ENCODE measurements around the gene CEBPG. TPM values are rescaled to one million over a fixed set of nuclear protein-coding genes. Genes with fewer than 3 reads are reported as not detected.
A peak's percentile ranks its signal among the peaks of the same experiment; 100 is the strongest.

The CEBPG gene
- total RNA-seq (61.1 and 66.7 TPM in 2 replicates), polyA plus RNA-seq (10.9 and 13.7 TPM in 2 replicates), polyA minus RNA-seq (ENCODE audit: low replicate concordance) (3.3 and 5.8 TPM in 2 replicates)
- polyA plus RNA-seq (2012) = 8.5 and 10.0 TPM in 2 replicates

DNA sequence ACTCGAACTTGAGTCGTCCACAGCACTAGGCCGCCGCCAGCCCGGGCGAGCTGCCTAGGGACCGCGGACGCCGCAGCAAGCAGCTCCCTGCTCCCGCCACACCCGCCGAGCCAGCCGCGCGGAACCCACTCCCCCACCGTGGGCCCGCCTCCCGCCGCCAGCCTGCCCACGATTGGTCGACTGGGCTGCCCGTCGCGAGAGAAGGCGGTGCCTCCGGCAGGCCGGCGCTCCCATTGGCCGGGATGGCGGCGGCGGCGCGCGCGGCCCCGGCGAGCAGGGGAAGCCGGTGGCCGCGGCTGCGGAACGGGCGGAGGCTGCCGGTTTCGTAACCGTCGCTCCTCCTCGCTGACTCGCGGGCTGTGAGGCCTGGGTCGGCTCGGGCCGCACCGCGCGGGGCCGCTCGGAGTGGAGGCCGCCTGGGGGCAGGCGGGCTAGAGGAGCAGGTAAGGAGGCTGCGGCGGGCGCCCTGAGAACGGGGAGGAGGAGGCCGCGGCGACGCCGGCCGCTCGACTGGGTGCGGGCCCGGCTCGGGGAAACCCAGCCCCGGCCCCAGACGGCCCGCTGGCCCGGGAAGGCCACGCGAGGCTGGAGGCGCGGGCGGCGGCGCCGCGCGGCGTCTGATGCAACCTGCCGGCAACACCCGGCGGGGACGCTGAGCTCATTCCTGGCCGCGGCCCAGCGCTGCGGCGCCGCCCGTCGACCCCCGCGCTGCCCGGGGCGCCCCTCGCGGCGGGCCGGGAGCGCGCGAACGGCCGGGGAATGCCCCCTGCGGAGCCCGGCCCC is at the start of gene CEBPG:
Gene CEBPG, plus strand, starts transcription at position 257 of the 783 bp plus-strand sequence. CDS start 5,531 bp downstream, outside the sequence.
- TF ChIP-seq, protein P1, sequence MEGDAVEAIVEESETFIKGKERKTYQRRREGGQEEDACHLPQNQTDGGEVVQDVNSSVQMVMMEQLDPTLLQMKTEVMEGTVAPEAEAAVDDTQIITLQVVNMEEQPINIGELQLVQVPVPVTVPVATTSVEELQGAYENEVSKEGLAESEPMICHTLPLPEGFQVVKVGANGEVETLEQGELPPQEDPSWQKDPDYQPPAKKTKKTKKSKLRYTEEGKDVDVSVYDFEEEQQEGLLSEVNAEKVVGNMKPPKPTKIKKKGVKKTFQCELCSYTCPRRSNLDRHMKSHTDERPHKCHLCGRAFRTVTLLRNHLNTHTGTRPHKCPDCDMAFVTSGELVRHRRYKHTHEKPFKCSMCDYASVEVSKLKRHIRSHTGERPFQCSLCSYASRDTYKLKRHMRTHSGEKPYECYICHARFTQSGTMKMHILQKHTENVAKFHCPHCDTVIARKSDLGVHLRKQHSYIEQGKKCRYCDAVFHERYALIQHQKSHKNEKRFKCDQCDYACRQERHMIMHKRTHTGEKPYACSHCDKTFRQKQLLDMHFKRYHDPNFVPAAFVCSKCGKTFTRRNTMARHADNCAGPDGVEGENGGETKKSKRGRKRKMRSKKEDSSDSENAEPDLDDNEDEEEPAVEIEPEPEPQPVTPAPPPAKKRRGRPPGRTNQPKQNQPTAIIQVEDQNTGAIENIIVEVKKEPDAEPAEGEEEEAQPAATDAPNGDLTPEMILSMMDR (conservative IDR thresholded peaks at IDR 0.05 in 1 of 2, IDR thresholded peaks at IDR 0.05 in 1 of 2; ENCODE audit: low read depth in 1 of 2, low read length in 2 of 2) = no peak
- TF ChIP-seq EZH2 (IDR thresholded peaks at IDR 0.05; ENCODE audit: low read length, missing control alignments) = no peak
- Histone ChIP-seq H3K4me1 (ENCODE audit: control insufficient read depth, extremely low read depth, insufficient read depth, low read length) (peaks cover 6% of the 10 kb centered on the region), H3K4me2 (ENCODE audit: extremely low read depth, insufficient read depth, low read length) (peak within 1 kb of the TSS; percentile 95), H3K9me3 (ENCODE audit: control insufficient read depth, insufficient read depth, low read depth, low read length) (no peaks in the 10 kb centered on the region), H3K79me2 (ENCODE audit: control insufficient read depth, insufficient read depth, low read length) (peaks cover 36% of the 10 kb centered on the region), H4K20me1 (ENCODE audit: control insufficient read depth, extremely low read depth, insufficient read depth, low read length) (peaks cover 2% of the 10 kb centered on the region), H3K36me3 (ENCODE audit: control insufficient read depth, insufficient read depth, low read length) (no peaks in the 10 kb centered on the region), H3K9ac (ENCODE audit: insufficient read depth, low read length) (peak within 1 kb of the TSS; percentile 100), H2AFZ (ENCODE audit: low read length) (peak within 1 kb of the TSS; percentile 54), H3K27me3 (ENCODE audit: control insufficient read depth, insufficient read depth, low read length) (no peaks in the 10 kb centered on the region), H3K27ac (ENCODE audit: insufficient read depth, low read length) (peak within 1 kb of the TSS; percentile 90), H3K4me3 (replicated peaks in 1 of 4; ENCODE audit: control extremely low read depth in 1 of 4, insufficient read depth in 1 of 4, low read depth in 3 of 4, low read length in 4 of 4) (peak within 1 kb of the TSS; percentile 61 to 89 (median 73))
- DNase-seq (ENCODE audit: low read depth in 2 of 2) = peak; percentile 88 to 91

DNA sequence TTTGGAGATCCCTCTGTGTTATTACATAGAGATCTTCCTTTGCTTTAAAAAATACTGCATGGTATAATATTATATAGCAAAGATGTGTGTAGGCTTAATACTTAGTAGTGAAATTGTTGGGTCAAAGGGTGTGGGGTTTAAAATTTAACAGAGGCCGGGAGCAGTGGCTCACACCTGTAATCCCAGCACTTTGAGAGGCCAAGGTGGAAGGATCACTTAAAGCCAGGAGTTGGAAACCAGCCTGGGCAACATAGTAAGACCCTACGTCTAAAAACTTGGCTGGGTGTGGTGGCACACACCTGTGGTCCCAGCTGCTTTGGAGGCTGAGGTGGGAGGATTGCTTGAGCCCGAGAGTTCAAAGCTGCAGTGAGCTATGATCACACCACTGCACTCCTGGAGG is 48.9 kb upstream of the CEBPG start:
- DNase-seq (ENCODE audit: low read depth in 2 of 2) = no peak
- H3K79me2 ChIP-seq (ENCODE audit: control insufficient read depth, insufficient read depth, low read length) = no peaks in the 10 kb centered on the region
- TF ChIP-seq EZH2 (IDR thresholded peaks at IDR 0.05; ENCODE audit: low read length, missing control alignments) = no peak
- TF ChIP-seq, protein P1 (conservative IDR thresholded peaks at IDR 0.05 in 1 of 2, IDR thresholded peaks at IDR 0.05 in 1 of 2; ENCODE audit: low read depth in 1 of 2, low read length in 2 of 2) = no peak
- H2AFZ ChIP-seq (ENCODE audit: low read length) = no peak overlapping the region
- no peak overlapping the region for H3K27ac ChIP-seq (ENCODE audit: insufficient read depth, low read length)
- H3K4me1 ChIP-seq (ENCODE audit: control insufficient read depth, extremely low read depth, insufficient read depth, low read length) = no peaks in the 10 kb centered on the region
- H3K4me3 ChIP-seq (replicated peaks in 1 of 4; ENCODE audit: control extremely low read depth in 1 of 4, insufficient read depth in 1 of 4, low read depth in 3 of 4, low read length in 4 of 4) = no peak overlapping the region
- no peak overlapping the region for H3K9ac ChIP-seq (ENCODE audit: insufficient read depth, low read length)
- H3K36me3 ChIP-seq (ENCODE audit: control insufficient read depth, insufficient read depth, low read length) = no peaks in the 10 kb centered on the region
- no peaks in the 10 kb centered on the region for H3K9me3 ChIP-seq (ENCODE audit: control insufficient read depth, insufficient read depth, low read depth, low read length)
- H3K4me2 ChIP-seq (ENCODE audit: extremely low read depth, insufficient read depth, low read length) = no peak overlapping the region
- no peaks in the 10 kb centered on the region for H3K27me3 ChIP-seq (ENCODE audit: control insufficient read depth, insufficient read depth, low read length)
- no peaks in the 10 kb centered on the region for H4K20me1 ChIP-seq (ENCODE audit: control insufficient read depth, extremely low read depth, insufficient read depth, low read length)

DNA sequence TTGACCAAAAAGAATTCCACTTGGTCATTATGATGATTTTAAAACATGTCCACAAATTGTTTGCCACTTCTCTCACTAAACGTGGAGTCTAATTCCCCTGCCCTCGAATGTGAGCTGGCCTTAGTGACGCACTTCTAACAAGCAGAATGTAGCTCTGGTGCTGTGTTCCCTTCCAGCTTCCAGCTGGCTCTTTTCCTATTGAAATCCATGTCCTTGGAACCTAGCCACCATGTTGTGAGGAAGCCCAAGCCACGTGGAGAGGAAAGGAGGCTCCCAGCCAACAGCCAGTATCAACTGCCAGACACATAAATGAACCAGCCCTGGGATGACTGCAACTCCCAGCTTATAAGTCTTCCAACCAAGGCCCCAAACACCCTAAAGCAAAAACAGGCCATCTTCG is 47.6 kb upstream of the CEBPG start:
- peak; percentile 15 to 72 for DNase-seq (ENCODE audit: low read depth in 2 of 2)
- no peaks in the 10 kb centered on the region for H3K79me2 ChIP-seq (ENCODE audit: control insufficient read depth, insufficient read depth, low read length)
- H3K9ac ChIP-seq (ENCODE audit: insufficient read depth, low read length) = no peak overlapping the region
- H3K9me3 ChIP-seq (ENCODE audit: control insufficient read depth, insufficient read depth, low read depth, low read length) = no peaks in the 10 kb centered on the region
- TF ChIP-seq EZH2 (IDR thresholded peaks at IDR 0.05; ENCODE audit: low read length, missing control alignments) = no peak
- TF ChIP-seq, protein P1 (conservative IDR thresholded peaks at IDR 0.05 in 1 of 2, IDR thresholded peaks at IDR 0.05 in 1 of 2; ENCODE audit: low read depth in 1 of 2, low read length in 2 of 2) = no peak
- no peaks in the 10 kb centered on the region for H3K4me1 ChIP-seq (ENCODE audit: control insufficient read depth, extremely low read depth, insufficient read depth, low read length)
- H3K27ac ChIP-seq (ENCODE audit: insufficient read depth, low read length) = no peak overlapping the region
- H4K20me1 ChIP-seq (ENCODE audit: control insufficient read depth, extremely low read depth, insufficient read depth, low read length) = no peaks in the 10 kb centered on the region
- H2AFZ ChIP-seq (ENCODE audit: low read length) = no peak overlapping the region
- no peaks in the 10 kb centered on the region for H3K36me3 ChIP-seq (ENCODE audit: control insufficient read depth, insufficient read depth, low read length)
- H3K27me3 ChIP-seq (ENCODE audit: control insufficient read depth, insufficient read depth, low read length) = no peaks in the 10 kb centered on the region
- no peak overlapping the region for H3K4me3 ChIP-seq (replicated peaks in 1 of 4; ENCODE audit: control extremely low read depth in 1 of 4, insufficient read depth in 1 of 4, low read depth in 3 of 4, low read length in 4 of 4)
- no peak overlapping the region for H3K4me2 ChIP-seq (ENCODE audit: extremely low read depth, insufficient read depth, low read length)

Measured in fibroblast of lung (primary cell).